ENCODE data around the gene CRTAP.

- TF ChIP-seq CTCF (IDR thresholded peaks at IDR 0.05): no peak
- TF ChIP-seq ZFX (IDR thresholded peaks at IDR 0.05; ENCODE audit: borderline replicate concordance): no peak
These were observed 36.9 kb upstream of the CRTAP start for GRCh38 chr3:33076952-33077351.

Data from 22Rv1 (cell line).